ENCODE results near the gene WNT7A.

GRCh38 chr3:13890377-13891016, 10.6 kb upstream of the WNT7A start:
- no peak for TF ChIP-seq CTCF (IDR thresholded peaks at IDR 0.05; ENCODE audit: low read length)
- TF ChIP-seq EZH2 (IDR thresholded peaks at IDR 0.05; ENCODE audit: borderline replicate concordance, low read length) = no peak

Measured in OCI-LY1 (cell line).